SK-N-MC (cell line): ENCODE data around the gene CHMP2A.
A peak's percentile ranks its signal among the peaks of the same experiment; 100 is the strongest.

Source experiments
- DNase-seq: peaks from one replicate; pipeline ENCODE4 v3.0.0-alpha.2; 2011; ENCODE audit warnings: low read depth, low spot score
- H3K27ac ChIP-seq: fragments of 200-600 bp; sonication (generic); 2 replicates; pipeline ENCODE4 v1.5.1; 2016; ENCODE audit warnings: mixed run types
- H3K36me3 ChIP-seq: fragments of 200-600 bp; sonication (generic); 2 replicates; pipeline ENCODE4 v1.6.1; 2017; ENCODE audit warnings: antibody characterized with exemption, low read length, mixed read lengths; ENCODE audit not compliant: insufficient read depth
- H3K4me3 ChIP-seq: fragments of 200-600 bp; sonication (generic); 2 replicates; pipeline ENCODE4 v1.5.1; 2016
- H3K9ac ChIP-seq: fragments of 200-600 bp; sonication (generic); 2 replicates; pipeline ENCODE4 v1.8.0; 2017; ENCODE audit warnings: mixed run types, mixed read lengths; ENCODE audit not compliant: insufficient read length
- H3K9me3 ChIP-seq: fragments of 200-600 bp; sonication (generic); 2 replicates; pipeline ENCODE4 v1.6.1; 2017; ENCODE audit warnings: low read depth, mild to moderate bottlenecking, antibody characterized with exemption, low read length, moderate library complexity, mixed read lengths
- EZH2 ChIP-seq: fragments of 200-600 bp; sonication (generic); IDR thresholded peaks from one replicate; pipeline ENCODE4 v1.6.1; 2017; ENCODE audit warnings: antibody characterized with exemption
- FOXP2 ChIP-seq: optimal IDR thresholded peaks from 2 replicates; pipeline ENCODE3; 2011; ENCODE audit warnings: mild to moderate bottlenecking, moderate library complexity; ENCODE audit not compliant: insufficient read depth; ENCODE audit errors: extremely low read length, control extremely low read depth
- POLR2AphosphoS5 ChIP-seq: IDR thresholded peaks from 2 replicates; pipeline ENCODE4 v1.6.1; 2012; ENCODE audit warnings: mild to moderate bottlenecking, low read depth, low read length, borderline replicate concordance

The CHMP2A gene

GRCh38 chr19:58550362-58551122 lies 4.4 kb downstream of the CHMP2A start:
- peaks cover 71% of the 10 kb centered on the region for H3K36me3 ChIP-seq
- H3K27ac ChIP-seq, result no peak overlapping the region
- DNase-seq, result no peak

GRCh38 chr19:58549664-58550361 lies 5.1 kb downstream of the CHMP2A start:
- no peak overlapping the region for H3K4me3 ChIP-seq
- DNase-seq, result no peak
- no peak for TF ChIP-seq EZH2
- TF ChIP-seq FOXP2, result no peak
- TF ChIP-seq POLR2AphosphoS5, result no peak; the same call in 1 of the 2 replicates
- no peak overlapping the region for H3K9ac ChIP-seq
- no peaks in the 10 kb centered on the region for H3K9me3 ChIP-seq
- H3K36me3 ChIP-seq, result peaks cover 76% of the 10 kb centered on the region
- H3K27ac ChIP-seq, result no peak overlapping the region

More at GRCh38 chr19:58550362-58551122, 4.4 kb downstream of the CHMP2A start:
- no peak overlapping the region for H3K9ac ChIP-seq
- TF ChIP-seq POLR2AphosphoS5 (peak; percentile 9; the same call in 1 of the 2 replicates), FOXP2 (no peak)
- no peaks in the 10 kb centered on the region for H3K9me3 ChIP-seq
- H3K4me3 ChIP-seq, result no peak overlapping the region

- no peaks in the 10 kb centered on the region for H3K9me3 ChIP-seq
- H3K36me3 ChIP-seq, result peaks cover 76% of the 10 kb centered on the region
- TF ChIP-seq EZH2 (no peak), POLR2AphosphoS5 (no peak), FOXP2 (no peak)
- DNase-seq, result no peak
- H3K4me3 ChIP-seq, result no peak overlapping the region
- no peak overlapping the region for H3K9ac ChIP-seq
- H3K27ac ChIP-seq, result no peak overlapping the region
These were observed 5.8 kb downstream of the CHMP2A start for GRCh38 chr19:58548859-58549663.

GRCh38 chr19:58547323-58548312 lies 7.3 kb downstream of the CHMP2A start:
- Histone ChIP-seq H3K36me3 (peaks cover 76% of the 10 kb centered on the region), H3K9me3 (no peaks in the 10 kb centered on the region), H3K27ac (no peak overlapping the region), H3K9ac (no peak overlapping the region), H3K4me3 (no peak overlapping the region)
- no peak for DNase-seq
- TF ChIP-seq EZH2 (no peak), FOXP2 (no peak), POLR2AphosphoS5 (no peak; the same call in 1 of the 2 replicates)

- Histone ChIP-seq H3K36me3 (peaks cover 63% of the 10 kb centered on the region), H3K9ac (peak overlapping the region; percentile 97), H3K27ac (peak overlapping the region; percentile 63), H3K9me3 (no peaks in the 10 kb centered on the region), H3K4me3 (peak overlapping the region; percentile 97)
- no peak for TF ChIP-seq EZH2
- no peak for TF ChIP-seq POLR2AphosphoS5
- no peak for TF ChIP-seq FOXP2
- DNase-seq, result no peak
These were observed 8.8 kb downstream of the CHMP2A start for GRCh38 chr19:58546019-58546530.

GRCh38 chr19:58545286-58546018 lies 9.5 kb downstream of the CHMP2A start:
- peak overlapping the region; percentile 97 for H3K9ac ChIP-seq
- DNase-seq, result no peak
- H3K4me3 ChIP-seq, result peak overlapping the region; percentile 97
- H3K27ac ChIP-seq, result peak overlapping the region; percentile 75; the same call in 1 of the 2 replicates
- TF ChIP-seq EZH2, result no peak
- no peak for TF ChIP-seq FOXP2
- no peak for TF ChIP-seq POLR2AphosphoS5
- peaks cover 57% of the 10 kb centered on the region for H3K36me3 ChIP-seq
- no peaks in the 10 kb centered on the region for H3K9me3 ChIP-seq
